ENCODE results near the gene SLC6A15.

SLC6A15 gene

DNA sequence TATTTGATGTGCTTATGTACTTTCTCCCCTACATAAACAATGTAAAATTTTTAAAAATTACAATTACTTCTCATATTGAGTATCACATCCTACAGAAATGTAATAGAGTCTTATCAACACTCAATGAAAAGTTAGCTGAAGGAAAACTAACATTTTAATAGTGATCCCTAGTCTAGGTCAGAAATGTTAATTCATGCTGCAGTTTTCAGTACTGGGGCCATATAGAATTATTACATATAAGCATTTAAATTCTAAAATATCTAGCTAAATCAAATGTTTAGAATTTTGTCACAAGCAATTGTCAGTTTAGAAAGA, 37.8 kb downstream of the SLC6A15 start:
- DNase-seq (ENCODE audit: low read depth, low spot score): no peak

DNA sequence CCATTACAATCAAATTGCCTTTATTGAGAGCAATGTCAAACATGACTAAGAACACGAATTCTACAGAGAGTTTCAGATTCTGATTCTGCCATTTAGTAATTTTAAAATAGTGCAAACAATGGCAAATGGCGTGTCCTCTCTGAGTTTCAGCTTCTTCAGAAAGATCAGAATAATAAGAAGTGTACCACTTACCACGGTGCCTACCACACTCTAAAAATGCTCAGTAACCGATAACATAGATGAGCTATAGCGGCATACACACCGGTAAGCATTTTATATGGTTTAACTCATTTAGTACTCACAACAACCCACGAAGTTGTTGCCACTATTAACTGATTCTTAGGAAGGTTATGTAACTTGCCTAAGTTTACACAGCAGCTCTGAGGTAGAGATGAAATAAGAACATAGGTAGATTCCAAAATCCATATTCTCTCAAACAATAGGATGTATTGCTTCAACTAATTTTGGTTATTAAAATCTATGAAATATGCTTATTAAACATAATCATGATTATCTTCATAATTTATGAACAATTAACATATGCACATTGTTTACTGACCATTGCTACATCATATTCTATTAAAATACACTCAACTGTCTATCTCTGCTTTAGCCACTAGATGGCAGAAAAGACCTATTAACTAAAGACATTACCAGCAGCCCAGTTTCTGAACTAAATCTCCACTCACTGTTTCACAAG, 38.3 kb downstream of the SLC6A15 start:
- peak; percentile 12 for DNase-seq (ENCODE audit: low read depth, low spot score)

DNA sequence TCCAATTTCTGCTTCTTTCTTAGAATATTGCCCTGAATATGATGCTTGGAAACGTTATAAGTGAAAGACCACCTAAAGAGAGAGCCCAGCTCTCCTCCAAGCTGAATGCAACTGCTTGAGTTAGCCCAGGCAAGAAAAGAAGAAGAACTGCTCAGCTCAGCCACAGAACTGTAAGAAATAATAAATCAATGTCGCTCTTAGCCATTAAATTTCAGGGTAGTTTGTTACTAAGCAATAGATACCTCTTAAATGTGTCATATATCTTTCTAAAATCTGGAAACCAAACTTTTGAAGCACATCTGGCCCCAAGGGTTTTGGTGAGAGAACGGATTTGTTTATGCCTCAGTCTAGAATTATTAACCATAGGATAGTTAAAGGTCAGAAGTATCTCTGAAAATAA, 50.4 kb downstream of the SLC6A15 start:
- DNase-seq (ENCODE audit: low read depth, low spot score): no peak

- no peak for DNase-seq (ENCODE audit: low read depth, low spot score)
Measured at GRCh38 chr12:84860718-84861117, 51.9 kb downstream of the SLC6A15 start.

- no peak for DNase-seq (ENCODE audit: low read depth, low spot score)
Measured at GRCh38 chr12:84858796-84859195, 53.8 kb downstream of the SLC6A15 start.

DNA sequence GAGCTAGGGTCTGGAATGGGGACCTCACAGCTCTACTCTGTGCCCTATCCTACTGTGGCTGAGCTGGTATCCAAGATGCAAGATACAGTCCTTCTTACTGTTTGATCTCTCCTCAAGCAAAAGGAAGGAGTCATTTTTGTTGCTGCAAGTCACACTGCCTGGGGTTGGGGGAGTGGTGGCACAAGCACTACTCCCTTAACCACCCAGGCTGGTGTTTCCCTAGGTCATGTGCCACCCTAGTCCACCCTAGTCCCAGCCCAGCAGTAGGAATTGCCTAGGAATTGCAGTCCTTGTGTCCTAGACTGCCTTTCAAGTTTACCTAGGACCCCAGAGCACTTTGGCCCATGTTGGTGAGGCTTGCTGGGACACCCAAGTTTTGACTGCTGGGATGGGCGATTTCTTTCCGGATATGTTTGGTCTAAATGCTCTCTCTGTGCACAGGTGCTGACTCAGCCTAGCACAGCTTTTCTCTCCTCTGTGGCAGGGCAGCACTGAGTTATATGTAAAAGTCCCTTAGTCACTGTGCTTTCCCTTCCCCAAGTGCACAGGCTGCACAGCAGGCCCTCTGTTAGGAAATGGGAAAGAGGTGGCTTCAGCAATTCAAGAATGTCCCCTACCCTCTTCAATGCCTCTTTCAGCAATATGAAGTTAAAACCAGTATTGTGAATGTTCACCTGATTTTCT, 54.9 kb downstream of the SLC6A15 start:
- DNase-seq (ENCODE audit: low read depth, low spot score): no peak

GRCh38 chr12:84856156-84856900, 56.3 kb downstream of the SLC6A15 start:
- no peak for DNase-seq (ENCODE audit: low read depth, low spot score)

- DNase-seq (ENCODE audit: low read depth, low spot score): no peak
Measured at GRCh38 chr12:84843593-84844144, 68.9 kb downstream of the SLC6A15 start.

GRCh38 chr12:84842406-84843013, 70.1 kb downstream of the SLC6A15 start:
- DNase-seq (ENCODE audit: low read depth, low spot score): no peak

- no peak for DNase-seq (ENCODE audit: low read depth, low spot score)
Measured at GRCh38 chr12:84841591-84841990, 71.0 kb downstream of the SLC6A15 start.

DNA sequence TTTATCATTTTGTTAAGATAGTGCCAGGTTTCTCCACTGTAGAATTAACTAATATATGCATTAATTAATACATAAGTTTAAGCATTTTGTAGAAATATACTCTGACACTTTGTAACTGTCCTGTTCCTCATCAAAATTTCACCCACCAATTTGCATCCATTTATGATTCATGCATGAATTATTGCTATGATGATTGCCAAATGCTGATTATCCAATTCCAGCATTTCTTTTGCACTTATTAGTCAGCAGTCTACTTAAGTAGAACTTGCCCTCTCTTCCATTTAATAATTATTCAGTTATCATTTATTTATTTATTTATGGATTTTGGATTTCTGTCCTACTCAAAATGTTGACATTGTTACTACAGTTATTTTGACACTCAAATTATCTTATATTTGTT, 72.2 kb downstream of the SLC6A15 start:
- DNase-seq (ENCODE audit: low read depth, low spot score): no peak

- no peak for DNase-seq (ENCODE audit: low read depth, low spot score)
Measured at GRCh38 chr12:84826925-84827324, 85.7 kb downstream of the SLC6A15 start.

- DNase-seq (ENCODE audit: low read depth, low spot score): no peak
Measured at GRCh38 chr12:84825149-84825548, 87.5 kb downstream of the SLC6A15 start.

- DNase-seq (ENCODE audit: low read depth, low spot score): no peak
Measured at GRCh38 chr12:84822525-84822924, 90.1 kb downstream of the SLC6A15 start.

GRCh38 chr12:84816916-84817695, 95.5 kb downstream of the SLC6A15 start:
- DNase-seq (ENCODE audit: low read depth, low spot score): no peak

DNA sequence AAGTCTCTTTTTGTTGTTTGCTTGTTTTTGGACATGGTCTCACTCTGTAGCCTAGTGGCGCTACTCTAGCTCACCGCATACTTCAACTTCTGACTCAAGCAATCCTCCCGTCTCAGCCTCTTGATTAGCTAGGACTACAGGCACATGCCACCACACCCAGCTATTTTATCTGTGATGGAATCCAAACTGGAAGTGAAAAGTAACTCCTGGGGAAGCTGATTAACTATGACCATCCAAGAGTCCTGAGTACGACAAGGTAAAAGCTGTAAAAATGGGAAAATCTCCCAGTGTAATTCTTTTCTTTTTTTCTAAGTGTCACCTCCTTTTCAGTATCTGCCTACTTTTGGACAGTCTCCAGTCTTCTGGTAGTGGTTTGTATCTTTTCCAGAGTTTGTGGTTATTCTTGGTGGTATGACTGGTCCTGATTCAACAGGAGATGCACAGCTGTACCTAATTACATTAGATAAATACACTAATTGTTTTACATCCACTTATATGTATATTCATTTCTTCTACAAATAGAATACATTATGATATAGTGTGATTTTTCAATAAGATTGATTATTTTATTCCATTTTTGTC, 97.8 kb downstream of the SLC6A15 start:
- DNase-seq (ENCODE audit: low read depth, low spot score): no peak

DNA sequence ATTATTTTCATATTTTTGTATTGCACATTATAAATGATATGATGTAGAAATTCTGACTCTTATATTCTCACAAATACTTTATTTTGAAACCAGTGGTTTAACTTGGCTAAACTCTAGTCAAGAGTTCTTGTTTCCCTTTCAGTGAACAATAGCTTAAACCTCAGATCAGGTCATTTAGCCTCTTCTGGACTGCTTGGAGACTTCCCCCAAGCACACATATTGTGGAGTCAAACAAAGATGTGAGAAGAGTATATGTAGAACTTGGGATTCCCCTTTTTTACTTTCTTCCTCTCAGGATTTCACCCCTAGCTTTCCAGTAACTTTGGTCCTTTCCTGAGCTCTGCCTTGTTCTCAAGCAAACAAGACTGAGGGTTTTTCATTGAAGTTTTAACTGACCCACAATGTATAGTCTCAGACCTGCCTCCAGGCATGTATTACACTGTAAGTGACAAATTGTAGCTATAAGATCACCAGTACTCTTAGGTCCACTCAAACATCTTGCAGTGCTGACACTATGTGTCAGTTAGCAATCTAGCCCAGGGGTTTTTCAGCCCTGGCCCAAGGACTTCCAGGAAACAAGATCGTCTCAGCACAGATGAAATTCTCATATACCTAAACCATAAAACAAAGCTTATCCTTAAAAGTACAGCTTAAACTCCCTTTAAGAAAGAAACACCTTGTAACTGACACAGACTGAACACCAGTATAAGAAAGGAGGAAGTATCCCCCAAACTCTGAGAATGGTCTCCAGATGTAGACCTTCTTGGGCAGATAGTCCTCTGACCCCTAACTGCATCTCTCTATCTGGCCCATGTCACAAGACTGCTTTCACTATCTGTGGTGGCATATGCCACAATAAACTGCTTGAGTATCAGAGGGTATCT, 98.6 kb downstream of the SLC6A15 start:
- no peak for DNase-seq (ENCODE audit: low read depth, low spot score)

DNA sequence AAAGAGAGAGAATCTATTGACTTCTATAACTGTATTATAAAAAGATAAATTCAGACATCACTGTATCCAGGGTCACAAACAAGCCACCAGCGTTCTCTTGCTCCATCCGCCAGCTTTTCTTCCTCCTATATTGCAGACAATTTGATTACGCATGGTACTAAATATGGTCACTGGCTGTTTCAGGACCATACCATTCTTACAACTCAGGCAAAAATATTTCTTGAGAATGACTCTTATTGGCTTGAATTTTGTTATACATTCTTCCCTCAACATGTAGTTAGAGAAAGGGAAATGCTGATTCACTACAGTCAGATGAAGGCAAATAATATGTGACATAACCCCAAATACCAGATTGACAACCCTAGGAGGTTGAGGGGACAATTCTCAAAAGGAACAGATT, 101.3 kb downstream of the SLC6A15 start:
- no peak for DNase-seq (ENCODE audit: low read depth, low spot score)

DNA sequence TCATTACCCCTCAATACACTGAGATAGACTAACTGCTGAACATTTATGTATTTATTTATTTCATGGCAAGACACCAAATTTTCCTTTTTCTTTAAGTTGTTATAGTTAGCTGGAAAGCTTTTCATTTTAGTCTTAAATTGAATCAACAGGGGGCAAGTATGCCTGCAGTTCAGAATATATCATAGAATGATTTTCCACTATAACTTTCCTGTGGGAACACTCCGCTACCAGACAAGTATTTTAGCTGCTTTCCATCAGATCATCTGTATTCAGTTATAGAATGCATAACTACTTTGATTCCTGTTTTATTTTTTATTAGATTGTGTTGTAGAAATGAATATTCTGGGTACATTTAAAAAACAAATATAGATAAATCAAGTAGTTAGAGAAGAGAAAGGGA, 102.0 kb downstream of the SLC6A15 start:
- DNase-seq (ENCODE audit: low read depth, low spot score): no peak

All from smooth muscle cell of the brain vasculature (primary cell).